NB4 (cell line): ENCODE measurements around the gene SRXN1.
"Not testable (repeated sequence)": the region's sequence is repeated elsewhere in the genome, so short reads cannot be mapped to it uniquely, and the experiment has no call there.

Source experiments
- DNase-seq: peaks from one replicate; pipeline ENCODE4 v3.0.0; 2010; ENCODE audit warnings: low read depth
- H3K4me3 ChIP-seq: one replicate; pipeline ENCODE4 v1.5.1; 2011; ENCODE audit warnings: mild to moderate bottlenecking, low read depth, low read length, moderate library complexity
- MYC ChIP-seq: IDR thresholded peaks from 2 replicates; pipeline ENCODE4 v1.6.1; 2011; ENCODE audit warnings: low read depth, low read length
- POLR2A ChIP-seq: IDR thresholded peaks from 2 replicates; pipeline ENCODE4 v1.6.1; 2011; ENCODE audit warnings: mild to moderate bottlenecking; ENCODE audit not compliant: insufficient read length; ENCODE audit errors: extremely low read depth
- TF ChIP-seq, protein P1 (sequence below): IDR thresholded peaks from 2 replicates; pipeline ENCODE4 v1.6.1; 2011; ENCODE audit warnings: low read depth, low read length
- TF ChIP-seq, protein P2 (sequence below): IDR thresholded peaks from one replicate; pipeline ENCODE4 v1.5.1; 2012; ENCODE audit warnings: low read depth, low read length

Gene SRXN1

DNA sequence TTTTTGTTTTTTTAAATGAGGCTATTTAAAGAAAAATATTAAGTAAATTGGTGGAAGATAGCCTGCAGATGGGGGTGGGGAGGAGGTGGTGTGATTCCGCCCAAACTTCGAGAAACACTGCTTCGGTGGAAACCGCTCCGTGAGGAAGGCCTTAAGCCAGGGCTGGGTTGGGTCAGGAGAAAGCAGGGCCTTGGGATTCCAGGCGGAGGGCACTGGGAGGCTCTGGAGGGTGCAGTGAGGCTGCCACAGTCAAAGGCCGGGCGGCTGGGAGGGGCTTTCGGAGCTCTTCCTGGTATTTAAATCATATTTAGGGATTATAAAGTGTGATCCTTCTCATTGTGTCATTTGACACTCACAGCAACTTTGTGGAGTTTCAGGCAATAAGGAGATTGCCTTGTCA is 44.8 kb upstream of the SRXN1 start:
- TF ChIP-seq MYC (no peak), POLR2A (no peak)
- TF ChIP-seq, protein P1, sequence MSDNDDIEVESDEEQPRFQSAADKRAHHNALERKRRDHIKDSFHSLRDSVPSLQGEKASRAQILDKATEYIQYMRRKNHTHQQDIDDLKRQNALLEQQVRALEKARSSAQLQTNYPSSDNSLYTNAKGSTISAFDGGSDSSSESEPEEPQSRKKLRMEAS, result no peak
- TF ChIP-seq, protein P2, sequence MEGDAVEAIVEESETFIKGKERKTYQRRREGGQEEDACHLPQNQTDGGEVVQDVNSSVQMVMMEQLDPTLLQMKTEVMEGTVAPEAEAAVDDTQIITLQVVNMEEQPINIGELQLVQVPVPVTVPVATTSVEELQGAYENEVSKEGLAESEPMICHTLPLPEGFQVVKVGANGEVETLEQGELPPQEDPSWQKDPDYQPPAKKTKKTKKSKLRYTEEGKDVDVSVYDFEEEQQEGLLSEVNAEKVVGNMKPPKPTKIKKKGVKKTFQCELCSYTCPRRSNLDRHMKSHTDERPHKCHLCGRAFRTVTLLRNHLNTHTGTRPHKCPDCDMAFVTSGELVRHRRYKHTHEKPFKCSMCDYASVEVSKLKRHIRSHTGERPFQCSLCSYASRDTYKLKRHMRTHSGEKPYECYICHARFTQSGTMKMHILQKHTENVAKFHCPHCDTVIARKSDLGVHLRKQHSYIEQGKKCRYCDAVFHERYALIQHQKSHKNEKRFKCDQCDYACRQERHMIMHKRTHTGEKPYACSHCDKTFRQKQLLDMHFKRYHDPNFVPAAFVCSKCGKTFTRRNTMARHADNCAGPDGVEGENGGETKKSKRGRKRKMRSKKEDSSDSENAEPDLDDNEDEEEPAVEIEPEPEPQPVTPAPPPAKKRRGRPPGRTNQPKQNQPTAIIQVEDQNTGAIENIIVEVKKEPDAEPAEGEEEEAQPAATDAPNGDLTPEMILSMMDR, result no peak
- no peak overlapping the region for H3K4me3 ChIP-seq
- DNase-seq, result no peak

DNA sequence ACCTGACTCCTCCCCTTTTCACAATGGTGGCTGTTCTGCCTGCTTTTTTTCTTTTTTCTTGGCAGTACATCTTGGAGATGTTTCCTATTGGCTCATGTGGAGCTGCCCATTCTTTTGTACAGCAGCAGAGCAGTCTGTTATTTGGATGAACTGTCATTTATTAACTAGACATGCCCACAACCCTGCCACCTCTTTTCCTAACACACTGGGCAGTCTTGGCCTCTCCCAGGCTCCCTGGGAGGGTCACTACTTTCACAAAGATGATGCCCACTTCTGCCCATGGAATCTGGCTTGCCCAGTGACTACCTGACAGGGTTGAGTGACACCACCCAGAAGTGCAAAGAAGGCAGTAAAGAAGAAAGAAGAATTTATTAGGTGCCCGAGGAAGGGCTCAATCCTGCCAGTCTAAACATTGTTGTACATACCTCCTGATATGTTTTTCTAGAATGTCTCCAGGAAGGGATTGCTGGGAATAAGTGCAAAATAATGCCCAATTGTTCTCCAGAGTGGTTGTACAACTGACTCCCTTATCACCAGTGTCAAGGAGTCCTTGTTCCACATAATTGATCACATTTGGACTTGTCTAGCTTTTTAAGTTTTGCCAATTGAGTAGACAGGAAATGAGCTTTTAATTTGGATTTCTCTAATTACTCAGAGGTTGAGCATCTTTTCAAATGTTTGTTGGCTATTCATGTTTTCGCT is 42.3 kb upstream of the SRXN1 start:
- H3K4me3 ChIP-seq, result no peak overlapping the region
- no peak for DNase-seq

DNA sequence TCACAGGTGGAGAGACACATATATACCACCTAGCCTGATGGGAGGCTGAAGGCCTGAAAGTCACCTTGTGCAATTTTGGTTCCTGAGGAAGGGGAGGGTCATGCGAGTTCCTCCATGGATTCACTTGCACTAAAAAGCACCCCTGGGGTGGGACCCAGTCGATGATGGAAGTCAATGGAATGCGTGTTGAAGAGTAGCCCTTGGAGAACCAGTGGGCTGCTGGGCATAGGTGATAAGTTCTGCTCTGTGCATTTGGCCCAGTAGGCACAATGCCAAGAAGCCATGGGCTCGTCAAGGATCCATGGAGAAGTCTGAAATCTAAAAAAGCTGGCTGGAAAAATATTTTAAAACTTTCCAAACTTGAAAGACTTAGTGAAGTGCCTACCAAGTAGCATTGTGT is 41.5 kb upstream of the SRXN1 start:
- H3K4me3 ChIP-seq, result no peak overlapping the region
- TF ChIP-seq, protein P1, result no peak
- TF ChIP-seq, protein P2, result no peak
- TF ChIP-seq MYC (no peak), POLR2A (no peak)
- DNase-seq, result no peak

More for the DNA sequence above, 42.3 kb upstream of the SRXN1 start:
- TF ChIP-seq, protein P2, result no peak
- TF ChIP-seq, protein P1, result no peak

DNA sequence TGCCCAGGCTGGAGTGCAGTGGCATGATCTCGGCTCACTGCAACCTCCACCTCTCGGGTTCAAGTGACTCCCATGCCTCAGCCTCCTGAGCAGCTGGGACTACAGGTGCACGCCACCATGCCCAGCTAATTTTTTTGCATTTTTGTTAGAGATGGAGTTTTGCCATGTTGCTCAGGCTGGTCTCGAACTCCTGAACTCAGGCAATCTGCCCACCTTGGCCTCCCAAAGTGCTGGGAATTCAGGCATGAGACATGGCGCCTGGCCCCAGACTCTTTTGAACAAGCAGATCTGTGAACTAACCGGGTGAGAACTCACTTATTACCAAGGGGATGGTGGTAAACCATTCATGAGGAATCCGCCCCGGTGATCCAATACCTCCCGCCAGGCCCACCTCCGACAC is 40.8 kb upstream of the SRXN1 start:
- DNase-seq, H3K4me3 ChIP-seq: not testable (repeated sequence)

DNA sequence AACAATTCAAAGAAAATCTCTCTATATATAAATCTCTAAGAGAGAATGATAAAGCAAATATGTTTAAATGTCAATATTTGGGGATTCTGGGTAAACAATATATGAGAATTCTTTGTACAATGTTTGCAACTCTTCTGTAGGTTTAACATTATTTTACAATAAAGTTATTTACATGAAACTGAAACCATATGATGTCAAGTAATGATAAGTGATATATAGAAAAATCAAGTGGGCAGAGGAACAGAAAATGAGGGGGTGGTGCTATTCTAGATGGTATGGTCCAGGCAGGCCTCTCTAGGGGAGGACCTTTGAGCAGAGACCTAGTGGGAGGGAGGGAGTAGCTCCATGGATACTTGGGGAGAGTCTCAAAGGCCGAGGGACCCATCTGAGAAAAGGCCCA is 39.0 kb upstream of the SRXN1 start:
- no peak for DNase-seq
- TF ChIP-seq, protein P1, result no peak
- TF ChIP-seq, protein P2, result no peak
- TF ChIP-seq POLR2A, result no peak
- TF ChIP-seq MYC, result no peak

DNA sequence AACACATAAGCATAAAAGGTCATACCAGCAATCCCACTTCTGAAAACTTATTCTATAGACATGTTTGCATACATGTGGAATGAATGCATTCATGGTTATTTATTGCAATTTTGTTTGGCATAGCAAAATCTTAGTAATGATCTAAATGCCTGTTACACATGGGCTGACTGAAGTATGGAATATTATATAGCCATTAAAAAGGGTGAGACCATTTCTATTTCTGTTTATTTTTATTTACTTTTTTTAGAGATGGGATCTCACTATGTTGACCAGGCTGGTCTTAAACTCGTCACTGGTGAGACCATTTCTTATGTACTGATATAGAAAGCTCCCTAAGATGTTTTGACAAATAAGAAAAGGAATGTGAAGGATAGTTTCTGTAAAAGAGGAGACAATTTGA is 36.9 kb upstream of the SRXN1 start:
- TF ChIP-seq MYC, result no peak
- TF ChIP-seq, protein P2, result no peak
- no peak for TF ChIP-seq POLR2A
- TF ChIP-seq, protein P1, result no peak
- H3K4me3 ChIP-seq, result no peak overlapping the region
- DNase-seq, result no peak

More for the DNA sequence above, 39.0 kb upstream of the SRXN1 start:
- H3K4me3 ChIP-seq, result no peak overlapping the region
